Loucy (cell line): ENCODE results near the gene LILRB2.
"Not testable (repeated sequence)": the region's sequence is repeated elsewhere in the genome, so short reads cannot be mapped to it uniquely, and the experiment has no call there.

ENCODE experiments used
- H2AFZ ChIP-seq: fragments of 200-600 bp; sonication (generic); 2 replicates; pipeline ENCODE4 v1.6.0; 2016; ENCODE audit warnings: antibody characterized with exemption, mild to moderate bottlenecking, low read length, moderate library complexity
- H3F3A ChIP-seq: fragments of 200-600 bp; 2 replicates; pipeline ENCODE4 v1.6.0; 2016; ENCODE audit warnings: antibody characterized with exemption, low read depth, mild to moderate bottlenecking
- H3K27me3 ChIP-seq: fragments of 200-600 bp; sonication (generic); 2 replicates; pipeline ENCODE4 v1.6.1; 2014; ENCODE audit warnings: low read length, mild to moderate bottlenecking; ENCODE audit not compliant: insufficient read depth, poor library complexity, severe bottlenecking
- H3K36me3 ChIP-seq: fragments of 200-600 bp; sonication (generic); 2 replicates; pipeline ENCODE4 v1.6.1; 2016; ENCODE audit warnings: low read length; ENCODE audit not compliant: insufficient read depth
- H3K4me1 ChIP-seq: fragments of 200-600 bp; sonication (generic); 2 replicates; pipeline ENCODE4 v1.5.1; 2014; ENCODE audit warnings: low read length, mild to moderate bottlenecking; ENCODE audit not compliant: insufficient read depth, poor library complexity, severe bottlenecking
- H3K4me2 ChIP-seq: fragments of 200-600 bp; sonication (generic); 2 replicates; pipeline ENCODE4 v1.6.0; 2014; ENCODE audit warnings: antibody characterized with exemption, low read length, low read depth, mild to moderate bottlenecking; ENCODE audit not compliant: poor library complexity, severe bottlenecking
- H3K4me3 ChIP-seq: fragments of 200-600 bp; sonication (generic); 2 replicates; pipeline ENCODE4 v1.5.1; 2014; ENCODE audit warnings: low read length, mild to moderate bottlenecking, mixed read lengths; ENCODE audit not compliant: poor library complexity, severe bottlenecking
- H3K79me2 ChIP-seq: fragments of 200-600 bp; sonication (generic); 2 replicates; pipeline ENCODE4 v1.6.1; 2014; ENCODE audit warnings: low read length; ENCODE audit not compliant: insufficient read depth
- H3K9ac ChIP-seq: fragments of 200-600 bp; sonication (generic); 2 replicates; pipeline ENCODE4 v1.6.0; 2014; ENCODE audit warnings: mild to moderate bottlenecking, low read depth, low read length, moderate library complexity; ENCODE audit not compliant: poor library complexity, severe bottlenecking
- H3K9me2 ChIP-seq: fragments of 200-600 bp; sonication (generic); replicated peaks from 2 replicates; pipeline ENCODE4 v1.6.1; 2016; ENCODE audit warnings: low read depth, low read length, mixed read lengths
- H3K9me3 ChIP-seq: fragments of 200-600 bp; sonication (generic); 2 replicates; pipeline ENCODE4 v1.6.1; 2014; ENCODE audit warnings: mild to moderate bottlenecking, antibody characterized with exemption, low read length, low read depth; ENCODE audit not compliant: insufficient read depth
- H4K20me1 ChIP-seq: fragments of 200-600 bp; sonication (generic); 2 replicates; pipeline ENCODE4 v1.6.0; 2014; ENCODE audit warnings: antibody characterized with exemption, low read length, mild to moderate bottlenecking; ENCODE audit not compliant: insufficient read depth, poor library complexity, severe bottlenecking
- EZH2phosphoT487 ChIP-seq: fragments of 200-600 bp; IDR thresholded peaks from 2 replicates; pipeline ENCODE4 v1.6.1; 2018; ENCODE audit warnings: antibody characterized with exemption, mild to moderate bottlenecking, moderate library complexity, borderline replicate concordance
- TF ChIP-seq, protein P1 (sequence below): fragments of 200-600 bp; sonication (generic); conservative IDR thresholded peaks from 2 replicates; pipeline ENCODE4 v1.5.1; 2014; ENCODE audit warnings: mild to moderate bottlenecking, antibody characterized with exemption, low read length

The LILRB2 gene

GRCh38 chr19:54279406-54279962, 1.4 kb downstream of the LILRB2 start:
- Histone ChIP-seq H3K4me2 (no peak overlapping the region), H3K9ac (no peak overlapping the region), H3K27me3 (no peaks in the 10 kb centered on the region), H3K4me3 (no peak overlapping the region), H3K9me3 (no peaks in the 10 kb centered on the region), H4K20me1 (no peaks in the 10 kb centered on the region), H3K9me2 (no peaks in the 10 kb centered on the region), H2AFZ (no peak overlapping the region), H3F3A (no peaks in the 10 kb centered on the region), H3K4me1 (peaks cover 27% of the 10 kb centered on the region), H3K79me2 (no peaks in the 10 kb centered on the region), H3K36me3 (no peaks in the 10 kb centered on the region)
- TF ChIP-seq EZH2phosphoT487: no peak
- TF ChIP-seq, protein P1, sequence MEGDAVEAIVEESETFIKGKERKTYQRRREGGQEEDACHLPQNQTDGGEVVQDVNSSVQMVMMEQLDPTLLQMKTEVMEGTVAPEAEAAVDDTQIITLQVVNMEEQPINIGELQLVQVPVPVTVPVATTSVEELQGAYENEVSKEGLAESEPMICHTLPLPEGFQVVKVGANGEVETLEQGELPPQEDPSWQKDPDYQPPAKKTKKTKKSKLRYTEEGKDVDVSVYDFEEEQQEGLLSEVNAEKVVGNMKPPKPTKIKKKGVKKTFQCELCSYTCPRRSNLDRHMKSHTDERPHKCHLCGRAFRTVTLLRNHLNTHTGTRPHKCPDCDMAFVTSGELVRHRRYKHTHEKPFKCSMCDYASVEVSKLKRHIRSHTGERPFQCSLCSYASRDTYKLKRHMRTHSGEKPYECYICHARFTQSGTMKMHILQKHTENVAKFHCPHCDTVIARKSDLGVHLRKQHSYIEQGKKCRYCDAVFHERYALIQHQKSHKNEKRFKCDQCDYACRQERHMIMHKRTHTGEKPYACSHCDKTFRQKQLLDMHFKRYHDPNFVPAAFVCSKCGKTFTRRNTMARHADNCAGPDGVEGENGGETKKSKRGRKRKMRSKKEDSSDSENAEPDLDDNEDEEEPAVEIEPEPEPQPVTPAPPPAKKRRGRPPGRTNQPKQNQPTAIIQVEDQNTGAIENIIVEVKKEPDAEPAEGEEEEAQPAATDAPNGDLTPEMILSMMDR: no peak

DNA sequence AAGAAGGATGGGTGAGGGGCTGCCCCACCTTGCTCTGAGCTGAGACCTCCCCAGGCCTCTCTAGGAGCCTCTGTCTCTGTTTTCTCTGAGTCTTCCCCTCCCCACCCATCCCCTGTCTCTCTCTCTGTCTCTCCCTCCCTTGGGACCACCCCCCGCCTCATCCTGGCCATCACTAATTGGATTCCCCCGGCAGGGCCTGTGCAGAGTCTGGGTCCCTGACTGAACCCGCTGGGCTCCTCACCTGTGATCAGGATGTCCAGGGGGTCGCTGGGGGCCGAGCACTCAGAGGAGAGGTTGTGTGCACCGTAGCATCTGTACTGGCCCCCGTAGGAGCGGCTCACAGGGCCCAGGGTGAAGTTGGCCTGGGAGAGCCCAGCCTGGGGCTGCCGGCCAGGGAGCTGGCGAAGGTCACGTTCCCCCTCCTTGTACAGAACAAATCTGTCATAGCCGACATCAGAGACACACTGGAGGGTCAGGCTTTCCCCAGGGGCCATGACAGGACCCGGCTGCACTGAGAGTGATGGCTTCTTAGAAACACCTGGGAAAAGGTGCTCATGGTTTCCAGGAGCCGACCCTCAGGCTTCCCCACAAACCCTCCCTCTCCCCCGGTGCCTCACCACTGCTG, 2.2 kb downstream of the LILRB2 start:
- H3K9me3 ChIP-seq, H3F3A ChIP-seq, H3K4me3 ChIP-seq, H3K36me3 ChIP-seq, H3K9me2 ChIP-seq, H4K20me1 ChIP-seq, H3K27me3 ChIP-seq, H3K4me2 ChIP-seq, H3K79me2 ChIP-seq, H3K9ac ChIP-seq, H2AFZ ChIP-seq: not testable (repeated sequence)
- H3K4me1 ChIP-seq: peaks cover 19% of the 10 kb centered on the region

DNA sequence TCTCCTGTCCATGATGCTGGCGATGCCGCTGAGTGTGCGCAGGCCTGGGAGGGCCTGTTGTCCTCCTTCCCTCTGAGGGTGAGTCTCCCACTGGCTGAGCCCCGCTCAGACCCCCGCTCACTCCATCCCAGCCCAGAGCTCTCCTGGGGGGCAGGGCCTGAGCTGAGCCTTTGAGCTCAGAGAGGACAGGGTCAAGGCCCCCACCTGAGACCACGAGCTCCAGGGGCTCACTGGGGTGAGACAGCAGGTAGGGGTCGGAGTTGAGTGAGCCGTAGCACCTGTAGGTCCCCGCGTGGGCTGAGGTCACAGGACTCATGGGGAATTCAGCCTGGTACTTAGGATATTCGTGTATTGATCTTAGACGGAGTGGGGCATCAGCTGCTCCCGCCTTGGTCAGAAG, 2.9 kb downstream of the LILRB2 start:
- not testable (repeated sequence) for H3K79me2 ChIP-seq, H3F3A ChIP-seq, H2AFZ ChIP-seq, H4K20me1 ChIP-seq, H3K9me3 ChIP-seq, H3K9ac ChIP-seq, H3K4me2 ChIP-seq, H3K4me3 ChIP-seq, H3K36me3 ChIP-seq, H3K9me2 ChIP-seq, H3K27me3 ChIP-seq
- H3K4me1 ChIP-seq: peaks cover 13% of the 10 kb centered on the region

DNA sequence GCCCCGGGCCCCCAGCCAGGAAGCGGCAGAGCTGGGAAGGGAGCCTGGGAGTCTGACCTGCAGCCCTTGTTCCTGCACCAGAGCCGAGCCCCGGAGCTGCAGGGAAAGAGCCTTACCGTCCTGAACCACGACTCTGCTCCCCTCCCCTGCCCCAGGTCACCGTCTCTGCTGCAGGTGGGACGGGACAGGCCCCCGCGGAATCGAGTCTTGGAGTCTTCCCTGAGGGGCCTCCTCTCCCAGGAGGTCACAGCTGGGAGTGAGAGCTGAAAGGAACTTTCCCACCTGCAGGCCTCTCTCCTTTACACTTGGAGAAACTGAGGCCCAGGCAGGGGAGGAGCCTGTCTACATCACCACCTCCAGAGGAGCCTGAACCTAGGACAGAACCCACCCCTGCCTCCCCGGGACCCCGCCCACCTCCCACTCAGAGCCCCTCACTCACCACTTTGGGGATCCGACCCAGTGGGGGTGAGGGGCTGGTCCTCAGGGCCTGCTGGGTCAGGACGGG, 3.7 kb downstream of the LILRB2 start:
- not testable (repeated sequence) for H3K79me2 ChIP-seq, H3K4me1 ChIP-seq, H3K9me3 ChIP-seq, H3K4me3 ChIP-seq, H3F3A ChIP-seq, H3K9me2 ChIP-seq, H3K4me2 ChIP-seq, H3K9ac ChIP-seq, H2AFZ ChIP-seq, H4K20me1 ChIP-seq, H3K36me3 ChIP-seq, H3K27me3 ChIP-seq
